ENCODE results near the gene KIAA1143. TPM values are rescaled to one million over a fixed set of nuclear protein-coding genes. Genes with fewer than 3 reads are reported as not detected.

The KIAA1143 gene
- total and polyA plus RNA-seq, 2 experiments from 2014 or later: 23.5 to 25.0 TPM

DNA sequence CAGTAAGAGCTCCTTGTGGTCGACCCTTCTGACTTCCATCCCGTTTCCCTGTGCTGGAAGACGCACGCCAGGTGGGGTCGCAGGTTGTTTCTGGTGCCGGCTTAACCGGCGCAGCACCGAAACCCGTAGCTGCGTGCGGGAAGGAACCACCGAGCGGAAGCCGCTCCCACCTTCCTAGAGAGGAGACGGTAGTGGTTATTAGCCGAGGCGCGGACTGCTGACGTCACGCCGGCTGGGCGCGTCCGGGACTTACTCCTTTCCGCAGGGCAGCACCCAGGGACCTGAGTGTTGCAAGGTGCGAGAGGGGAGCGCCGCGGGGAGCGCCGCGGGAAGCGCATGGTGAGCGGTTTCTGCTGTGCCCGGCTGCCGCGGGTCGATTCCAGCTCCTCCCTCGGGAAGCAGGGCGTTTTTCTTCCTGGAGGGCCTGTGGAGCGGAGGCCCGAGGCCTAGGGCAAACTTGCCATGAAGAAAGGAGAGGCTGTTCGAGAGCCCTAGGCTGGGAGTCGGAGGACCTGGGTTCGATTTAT is 32.0 kb downstream of the KIAA1143 start, which contains the start of gene ZNF501:
Gene ZNF501, plus strand, starts transcription at position 252 of the 527 bp plus-strand sequence. CDS start 4,787 bp downstream, outside the sequence.
- H3F3A ChIP-seq (ENCODE audit: insufficient read depth): no peaks in the 10 kb centered on the region
- H3K36me3 ChIP-seq (ENCODE audit: low read depth): peaks cover 29% of the 10 kb centered on the region
- no peaks in the 10 kb centered on the region for H3K4me1 ChIP-seq (ENCODE audit: insufficient read depth)
- H3K9me2 ChIP-seq (ENCODE audit: insufficient read depth): no peaks in the 10 kb centered on the region
- no peaks in the 10 kb centered on the region for H4K20me1 ChIP-seq (ENCODE audit: insufficient read depth)
- H3K27ac ChIP-seq: peak within 1 kb of the TSS; percentile 30; the same call in 1 of the 2 replicates
- peak within 1 kb of the TSS; percentile 81 for H3K9ac ChIP-seq
- H3K4me3 ChIP-seq: peak within 1 kb of the TSS; percentile 88
- H3K27me3 ChIP-seq (replicated peaks; ENCODE audit: insufficient read depth): no peaks in the 10 kb centered on the region
- TF ChIP-seq EZH2phosphoT487 (IDR thresholded peaks at IDR 0.05; ENCODE audit: insufficient read depth, low read depth): no peak
- no peak for TF ChIP-seq EZH2 (IDR thresholded peaks at IDR 0.05; ENCODE audit: insufficient read depth, poor library complexity, severe bottlenecking)
- WGBS, 2 experiments (ENCODE audit: low coverage in 1 of 2, low lambda C conversion rate in 2 of 2, missing lambda C conversion rate in 2 of 2): 2% methylated on average over 36 to 46 of the region's 46 CpGs
- peak within 1 kb of the TSS; percentile 67 for H3K4me2 ChIP-seq (ENCODE audit: unreplicated experiment)
- in situ Hi-C loops (cut with MboI): no loop called here
- peak; percentile 91 for DNase-seq
- no peaks in the 10 kb centered on the region for H3K79me2 ChIP-seq (ENCODE audit: insufficient read depth)
- H3K9me3 ChIP-seq (ENCODE audit: low read depth): peaks cover 18% of the 10 kb centered on the region
- H2AFZ ChIP-seq: peak within 1 kb of the TSS; percentile 99

DNA sequence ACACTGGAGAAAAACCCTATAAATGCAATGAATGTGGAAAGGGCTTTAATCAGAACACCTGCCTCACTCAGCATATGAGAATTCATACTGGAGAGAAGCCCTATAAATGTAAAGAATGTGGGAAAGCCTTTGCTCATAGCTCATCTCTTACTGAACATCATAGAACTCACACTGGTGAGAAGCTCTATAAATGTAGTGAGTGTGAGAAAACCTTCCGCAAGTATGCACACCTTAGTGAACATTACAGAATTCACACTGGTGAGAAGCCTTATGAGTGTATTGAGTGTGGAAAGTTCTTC is 39.4 kb downstream of the KIAA1143 start:
- no peaks in the 10 kb centered on the region for H3K27me3 ChIP-seq (replicated peaks; ENCODE audit: insufficient read depth)
- no peak overlapping the region for H3K27ac ChIP-seq
- H4K20me1 ChIP-seq (ENCODE audit: insufficient read depth): no peaks in the 10 kb centered on the region
- H3K9ac ChIP-seq: no peak overlapping the region
- TF ChIP-seq EZH2 (IDR thresholded peaks at IDR 0.05; ENCODE audit: insufficient read depth, poor library complexity, severe bottlenecking) (no peak), EZH2phosphoT487 (IDR thresholded peaks at IDR 0.05; ENCODE audit: insufficient read depth, low read depth) (no peak)
- H3K9me2 ChIP-seq (ENCODE audit: insufficient read depth): no peaks in the 10 kb centered on the region
- no peak overlapping the region for H3K4me2 ChIP-seq (ENCODE audit: unreplicated experiment)
- WGBS, 2 experiments (ENCODE audit: low coverage in 1 of 2, low lambda C conversion rate in 2 of 2, missing lambda C conversion rate in 2 of 2): 90 to 95% methylated on average over 1 of the region's 1 CpG
- H3K9me3 ChIP-seq (ENCODE audit: low read depth): peaks cover 26% of the 10 kb centered on the region
- H3K4me1 ChIP-seq (ENCODE audit: insufficient read depth): no peaks in the 10 kb centered on the region
- peak; percentile 2 for DNase-seq
- no peak overlapping the region for H2AFZ ChIP-seq
- peaks cover 60% of the 10 kb centered on the region for H3K36me3 ChIP-seq (ENCODE audit: low read depth)
- peaks cover 15% of the 10 kb centered on the region; the same call in 1 of the 2 replicates for H3K79me2 ChIP-seq (ENCODE audit: insufficient read depth)
- in situ Hi-C loops (cut with MboI): no loop called here
- no peak overlapping the region for H3K4me3 ChIP-seq
- peaks cover 17% of the 10 kb centered on the region for H3F3A ChIP-seq (ENCODE audit: insufficient read depth)

DNA sequence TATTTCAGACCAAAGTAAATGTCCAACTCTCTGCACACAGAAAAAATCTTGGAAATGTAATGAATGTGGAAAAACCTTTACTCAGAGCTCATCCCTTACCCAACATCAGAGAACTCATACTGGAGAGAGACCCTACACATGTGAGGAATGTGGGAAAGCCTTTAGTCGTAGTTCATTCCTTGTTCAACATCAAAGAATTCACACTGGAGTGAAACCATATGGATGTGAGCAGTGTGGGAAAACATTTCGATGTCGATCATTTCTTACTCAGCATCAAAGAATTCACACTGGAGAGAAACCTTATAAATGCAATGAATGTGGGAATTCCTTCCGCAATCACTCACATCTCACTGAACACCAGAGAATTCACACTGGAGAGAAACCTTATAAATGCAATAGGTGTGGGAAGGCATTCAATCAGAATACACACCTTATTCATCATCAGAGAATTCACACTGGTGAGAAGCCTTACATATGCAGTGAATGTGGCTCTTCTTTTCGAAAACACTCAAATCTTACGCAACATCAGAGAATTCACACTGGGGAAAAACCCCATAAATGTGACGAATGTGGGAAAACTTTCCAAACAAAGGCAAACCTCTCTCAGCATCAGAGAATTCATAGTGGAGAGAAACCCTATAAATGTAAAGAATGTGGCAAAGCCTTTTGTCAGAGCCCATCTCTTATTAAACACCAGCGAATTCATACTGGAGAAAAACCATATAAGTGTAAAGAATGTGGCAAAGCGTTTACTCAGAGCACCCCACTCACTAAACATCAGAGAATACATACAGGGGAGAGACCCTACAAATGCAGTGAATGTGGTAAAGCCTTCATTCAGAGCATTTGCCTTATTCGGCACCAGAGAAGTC is 40.0 kb downstream of the KIAA1143 start:
- H3K4me2 ChIP-seq (ENCODE audit: unreplicated experiment): no peak overlapping the region
- TF ChIP-seq EZH2phosphoT487 (IDR thresholded peaks at IDR 0.05; ENCODE audit: insufficient read depth, low read depth) (no peak), EZH2 (IDR thresholded peaks at IDR 0.05; ENCODE audit: insufficient read depth, poor library complexity, severe bottlenecking) (no peak)
- no peak overlapping the region for H3K4me3 ChIP-seq
- no peaks in the 10 kb centered on the region for H3K9me2 ChIP-seq (ENCODE audit: insufficient read depth)
- peaks cover 26% of the 10 kb centered on the region for H3K9me3 ChIP-seq (ENCODE audit: low read depth)
- no peaks in the 10 kb centered on the region for H4K20me1 ChIP-seq (ENCODE audit: insufficient read depth)
- no peak overlapping the region for H2AFZ ChIP-seq
- H3K4me1 ChIP-seq (ENCODE audit: insufficient read depth): no peaks in the 10 kb centered on the region
- peaks cover 66% of the 10 kb centered on the region for H3K36me3 ChIP-seq (ENCODE audit: low read depth)
- in situ Hi-C loops (cut with MboI): no loop called here
- peaks cover 17% of the 10 kb centered on the region for H3F3A ChIP-seq (ENCODE audit: insufficient read depth)
- peak; percentile 26 for DNase-seq
- H3K79me2 ChIP-seq (ENCODE audit: insufficient read depth): peaks cover 15% of the 10 kb centered on the region; the same call in 1 of the 2 replicates
- no peaks in the 10 kb centered on the region for H3K27me3 ChIP-seq (replicated peaks; ENCODE audit: insufficient read depth)
- no peak overlapping the region for H3K27ac ChIP-seq
- 88% methylated on average over 10 of the region's 10 CpGs for WGBS, 2 experiments (ENCODE audit: low coverage in 1 of 2, low lambda C conversion rate in 2 of 2, missing lambda C conversion rate in 2 of 2)
- H3K9ac ChIP-seq: no peak overlapping the region

DNA sequence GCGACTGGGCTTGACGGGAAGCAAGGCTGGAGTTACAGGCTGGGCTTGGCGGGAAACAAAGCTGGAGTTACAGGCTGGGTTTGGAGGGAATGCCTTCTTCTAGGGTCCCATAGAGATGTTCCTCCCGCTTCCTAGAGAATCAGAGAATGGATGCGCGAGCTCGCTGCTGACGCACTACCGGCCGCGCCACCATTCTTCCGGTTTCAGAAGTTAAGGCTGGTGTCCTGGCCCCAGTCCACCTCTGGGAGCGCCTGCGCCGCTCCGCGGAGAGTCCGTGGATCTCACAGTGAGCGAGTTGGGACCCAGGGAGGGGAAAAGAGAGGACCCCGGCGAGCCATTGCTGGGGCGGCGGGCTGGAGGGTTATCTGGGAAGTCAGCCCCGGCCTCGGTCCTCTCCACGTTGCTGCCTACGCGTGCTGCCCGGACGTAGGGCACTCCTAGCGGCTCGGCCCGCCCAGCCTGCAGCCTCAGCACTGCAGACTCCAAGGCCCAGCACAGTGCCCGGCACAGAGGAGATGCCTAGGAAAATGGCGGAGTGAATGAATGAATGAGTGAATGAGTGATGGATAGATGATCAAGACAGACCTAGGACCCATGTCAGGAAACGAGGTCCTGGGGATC is 48.9 kb downstream of the KIAA1143 start, which contains the start of gene ZNF502:
Gene ZNF502, plus strand, starts transcription at position 206 of the 621 bp plus-strand sequence. CDS start 7,602 bp downstream, outside the sequence.
- Histone ChIP-seq H3K27ac (peak within 1 kb of the TSS; percentile 60), H3K4me3 (peak within 1 kb of the TSS; percentile 93), H3K9ac (peak within 1 kb of the TSS; percentile 84), H2AFZ (peak within 1 kb of the TSS; percentile 100), H3K9me2 (ENCODE audit: insufficient read depth) (no peaks in the 10 kb centered on the region), H4K20me1 (ENCODE audit: insufficient read depth) (no peaks in the 10 kb centered on the region), H3K79me2 (ENCODE audit: insufficient read depth) (peaks cover 23% of the 10 kb centered on the region), H3K4me1 (ENCODE audit: insufficient read depth) (no peaks in the 10 kb centered on the region), H3K4me2 (ENCODE audit: unreplicated experiment) (peak within 1 kb of the TSS; percentile 92), H3K9me3 (ENCODE audit: low read depth) (no peaks in the 10 kb centered on the region), H3K36me3 (ENCODE audit: low read depth) (peaks cover 28% of the 10 kb centered on the region; the same call in 1 of the 2 replicates), H3F3A (ENCODE audit: insufficient read depth) (no peaks in the 10 kb centered on the region), H3K27me3 (replicated peaks; ENCODE audit: insufficient read depth) (no peaks in the 10 kb centered on the region)
- in situ Hi-C loops (cut with MboI): no loop called here
- 1 to 2% methylated on average over 36 of the region's 36 CpGs for WGBS, 2 experiments (ENCODE audit: low coverage in 1 of 2, low lambda C conversion rate in 2 of 2, missing lambda C conversion rate in 2 of 2)
- TF ChIP-seq EZH2phosphoT487 (IDR thresholded peaks at IDR 0.05; ENCODE audit: insufficient read depth, low read depth) (no peak), EZH2 (IDR thresholded peaks at IDR 0.05; ENCODE audit: insufficient read depth, poor library complexity, severe bottlenecking) (no peak)
- peak; percentile 94 for DNase-seq

Other genes with a start within 250 kb of the KIAA1143 start
- 4.5 and 6.1 TPM in 2 replicates for gene ZKSCAN7, start 206.4 kb downstream of the KIAA1143 start, total RNA-seq (2014; rRNA removed; shearing (Covaris generic))
- 2.9 and 3.1 TPM in 2 replicates for gene ZKSCAN7, start 206.4 kb downstream of the KIAA1143 start, polyA plus RNA-seq (2016; fragmentation: Nextera tagmentation; extraction: Ambion mirVana)
- gene ZNF660, start 176.7 kb downstream of the KIAA1143 start, total RNA-seq (2014; rRNA removed; shearing (Covaris generic)): 0.76 and 0.97 TPM in 2 replicates
- 0.54 and 1.2 TPM in 2 replicates for gene ZNF660, start 176.7 kb downstream of the KIAA1143 start, polyA plus RNA-seq (2016; fragmentation: Nextera tagmentation; extraction: Ambion mirVana)
- 10.1 and 10.6 TPM in 2 replicates for gene ZNF197, start 136.6 kb downstream of the KIAA1143 start, total RNA-seq (2014; rRNA removed; shearing (Covaris generic))
- gene ZNF197, start 136.6 kb downstream of the KIAA1143 start, polyA plus RNA-seq (2016; fragmentation: Nextera tagmentation; extraction: Ambion mirVana): 6.9 and 7.4 TPM in 2 replicates
- gene ZNF35, start 112.9 kb downstream of the KIAA1143 start, total RNA-seq (2014; rRNA removed; shearing (Covaris generic)): 7.3 and 21.8 TPM in 2 replicates
- gene ZNF35, start 112.9 kb downstream of the KIAA1143 start, polyA plus RNA-seq (2016; fragmentation: Nextera tagmentation; extraction: Ambion mirVana): 4.3 and 5.1 TPM in 2 replicates
- 3.8 and 4.3 TPM in 2 replicates for gene ZNF502, start 49.0 kb downstream of the KIAA1143 start, total RNA-seq (2014; rRNA removed; shearing (Covaris generic))
- 2.4 and 2.9 TPM in 2 replicates for gene ZNF502, start 49.0 kb downstream of the KIAA1143 start, polyA plus RNA-seq (2016; fragmentation: Nextera tagmentation; extraction: Ambion mirVana)
- 5.4 and 9.0 TPM in 2 replicates for gene ZNF501, start 32.0 kb downstream of the KIAA1143 start, total RNA-seq (2014; rRNA removed; shearing (Covaris generic))
- 3.8 and 5.1 TPM in 2 replicates for gene ZNF501, start 32.0 kb downstream of the KIAA1143 start, polyA plus RNA-seq (2016; fragmentation: Nextera tagmentation; extraction: Ambion mirVana)
- gene KIF15, start 175 bp upstream of the KIAA1143 start, total RNA-seq (2014; rRNA removed; shearing (Covaris generic)): 3.3 and 3.9 TPM in 2 replicates
- 2.9 and 3.3 TPM in 2 replicates for gene KIF15, start 175 bp upstream of the KIAA1143 start, polyA plus RNA-seq (2016; fragmentation: Nextera tagmentation; extraction: Ambion mirVana)
- 23.2 and 33.8 TPM in 2 replicates for gene TMEM42, start 100.3 kb upstream of the KIAA1143 start, total RNA-seq (2014; rRNA removed; shearing (Covaris generic))
- 34.2 and 35.0 TPM in 2 replicates for gene TMEM42, start 100.3 kb upstream of the KIAA1143 start, polyA plus RNA-seq (2016; fragmentation: Nextera tagmentation; extraction: Ambion mirVana)
- gene TGM4, start 113.0 kb upstream of the KIAA1143 start, total RNA-seq (2014; rRNA removed; shearing (Covaris generic)): not detected in 2 replicates
- gene TGM4, start 113.0 kb upstream of the KIAA1143 start, polyA plus RNA-seq (2016; fragmentation: Nextera tagmentation; extraction: Ambion mirVana): not detected in 2 replicates
- gene ZDHHC3, start 214.6 kb upstream of the KIAA1143 start, total RNA-seq (2014; rRNA removed; shearing (Covaris generic)): 76.2 and 89.5 TPM in 2 replicates
- gene ZDHHC3, start 214.6 kb upstream of the KIAA1143 start, polyA plus RNA-seq (2016; fragmentation: Nextera tagmentation; extraction: Ambion mirVana): 48.7 and 48.9 TPM in 2 replicates
- gene EXOSC7, start 214.6 kb upstream of the KIAA1143 start, total RNA-seq (2014; rRNA removed; shearing (Covaris generic)): 31.1 and 60.7 TPM in 2 replicates
- gene EXOSC7, start 214.6 kb upstream of the KIAA1143 start, polyA plus RNA-seq (2016; fragmentation: Nextera tagmentation; extraction: Ambion mirVana): 49.1 and 53.5 TPM in 2 replicates